Activated T-cell treated with anti-CD3 and anti-CD28 coated beads, Interleukin-2, amount 50 U/mL, for 72 hours (primary cell): ENCODE data around the gene PTPRF. TPM values are rescaled to one million over a fixed set of nuclear protein-coding genes. Genes with fewer than 3 reads are reported as not detected.

Source experiments
- ATAC-seq, 2 donors: fragments of 150-1000 bp; cut with Tn5 transposase; replicated peaks in 1 of 2; 2 replicates each; pipeline ENCODE4 v1.10.0; 2021; ENCODE audit warnings: moderate library complexity in 2 of 2, mild to moderate bottlenecking in 1 of 2
- DNase-seq, 2 donors: peaks; one replicate each; pipeline ENCODE4 v3.0.0; 2021 to 2022; ENCODE audit warnings: mixed read lengths in 1 of 2
- H3K27ac Mint-ChIP-seq: one replicate; pipeline ENCODE4 v1.8.0; 2022; ENCODE audit warnings: mild to moderate bottlenecking, moderate library complexity, mixed read lengths
- H3K27me3 Mint-ChIP-seq: one replicate; pipeline ENCODE4 v1.8.0; 2022; ENCODE audit warnings: low read depth, mixed read lengths
- H3K36me3 Mint-ChIP-seq, 2 donors: one replicate each; pipeline ENCODE4 v1.8.0; 2022; ENCODE audit warnings: mixed read lengths in 2 of 2, mild to moderate bottlenecking in 1 of 2; ENCODE audit not compliant: insufficient read depth in 2 of 2
- H3K4me1 Mint-ChIP-seq: one replicate; pipeline ENCODE4 v1.8.0; 2022; ENCODE audit warnings: low read depth, mixed read lengths
- H3K4me3 Mint-ChIP-seq, 2 donors: one replicate each; pipeline ENCODE4 v1.8.0; 2022; ENCODE audit warnings: mild to moderate bottlenecking in 2 of 2, mixed read lengths in 2 of 2, moderate library complexity in 2 of 2
- H3K9me3 Mint-ChIP-seq, 2 donors: one replicate each; pipeline ENCODE4 v1.8.0; 2022; ENCODE audit warnings: mixed read lengths in 2 of 2
- total RNA-seq, 2 donors: library from RNA; stranded (reverse); gene quantifications; one replicate each; pipeline ENCODE4 v1.2.3, GENCODE V29; 2022

Gene PTPRF
- total RNA-seq, 2 donors from 2014 or later: 2.2 to 6.2 TPM

DNA sequence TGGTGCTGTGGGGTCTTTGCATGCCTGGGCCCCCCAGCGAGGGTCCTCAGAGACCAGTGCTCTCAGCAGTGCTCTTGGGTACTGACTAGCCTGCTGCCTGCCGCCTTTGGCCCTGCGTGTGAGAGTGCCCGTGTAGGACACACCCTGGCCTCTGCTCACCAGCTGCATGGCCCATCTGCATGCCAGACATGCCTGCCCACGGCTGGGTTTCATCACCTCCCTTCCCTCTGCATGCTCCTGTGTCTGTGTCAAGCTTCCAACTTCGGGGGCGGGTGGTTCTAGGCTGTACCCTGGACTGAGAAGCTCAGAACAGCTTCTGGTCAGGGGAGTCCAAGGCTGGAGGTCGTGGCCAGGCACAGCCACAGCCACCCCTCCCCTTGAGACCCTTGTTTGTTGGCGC lies 56.9 kb downstream of the PTPRF start:
- Mint-ChIP-seq H3K4me3 (no peak overlapping the region), H3K27me3 (no peaks in the 10 kb centered on the region), H3K27ac (no peak overlapping the region), H3K9me3 (no peaks in the 10 kb centered on the region), H3K36me3 (no peaks in the 10 kb centered on the region), H3K4me1 (no peaks in the 10 kb centered on the region)
- DNase-seq (no peak), ATAC-seq (no peak)

DNA sequence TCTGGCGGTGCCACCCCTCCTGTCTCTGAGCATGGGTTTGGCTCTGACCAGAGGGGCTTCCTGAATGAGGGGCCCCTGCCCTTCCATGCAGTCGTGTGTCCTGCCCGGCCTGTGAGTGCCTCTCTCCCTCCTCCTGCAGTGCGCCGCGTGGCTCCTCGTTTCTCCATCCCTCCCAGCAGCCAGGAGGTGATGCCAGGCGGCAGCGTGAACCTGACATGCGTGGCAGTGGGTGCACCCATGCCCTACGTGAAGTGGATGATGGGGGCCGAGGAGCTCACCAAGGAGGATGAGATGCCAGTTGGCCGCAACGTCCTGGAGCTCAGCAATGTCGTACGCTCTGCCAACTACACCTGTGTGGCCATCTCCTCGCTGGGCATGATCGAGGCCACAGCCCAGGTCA lies 57.9 kb downstream of the PTPRF start:
- Mint-ChIP-seq H3K9me3 (no peaks in the 10 kb centered on the region), H3K36me3 (no peaks in the 10 kb centered on the region), H3K4me1 (no peaks in the 10 kb centered on the region), H3K4me3 (no peak overlapping the region), H3K27ac (no peak overlapping the region), H3K27me3 (no peaks in the 10 kb centered on the region)
- no peak for DNase-seq
- no peak for ATAC-seq

DNA sequence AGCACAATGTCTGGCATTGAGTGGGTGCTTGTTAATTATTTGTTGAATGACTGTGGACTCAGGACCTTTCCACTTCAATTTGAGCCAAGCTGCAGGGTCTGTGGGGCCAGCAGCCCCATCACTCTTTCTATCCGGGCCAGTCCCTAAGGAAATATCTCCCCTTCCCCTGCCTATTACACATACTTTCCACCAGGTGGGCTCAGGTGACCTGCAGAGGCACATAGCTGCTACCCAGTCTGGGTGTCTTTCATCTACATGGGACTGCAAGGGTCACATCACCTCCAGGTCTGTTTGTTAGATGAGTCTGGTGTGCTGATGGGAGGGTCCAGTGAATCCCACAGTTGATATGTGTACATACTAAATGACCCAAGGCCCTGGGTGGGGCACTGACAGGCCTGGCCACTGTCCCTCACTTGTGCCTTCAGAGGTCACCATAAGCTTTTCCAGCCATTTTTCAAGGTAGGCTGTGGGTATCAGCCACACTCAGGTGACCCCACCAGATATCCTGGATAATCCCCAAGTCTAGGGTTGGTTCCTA lies 59.8 kb downstream of the PTPRF start:
- Mint-ChIP-seq H3K27ac (no peak overlapping the region), H3K9me3 (no peaks in the 10 kb centered on the region), H3K4me3 (no peak overlapping the region), H3K4me1 (no peaks in the 10 kb centered on the region), H3K36me3 (no peaks in the 10 kb centered on the region), H3K27me3 (no peaks in the 10 kb centered on the region)
- DNase-seq (no peak), ATAC-seq (no peak)

DNA sequence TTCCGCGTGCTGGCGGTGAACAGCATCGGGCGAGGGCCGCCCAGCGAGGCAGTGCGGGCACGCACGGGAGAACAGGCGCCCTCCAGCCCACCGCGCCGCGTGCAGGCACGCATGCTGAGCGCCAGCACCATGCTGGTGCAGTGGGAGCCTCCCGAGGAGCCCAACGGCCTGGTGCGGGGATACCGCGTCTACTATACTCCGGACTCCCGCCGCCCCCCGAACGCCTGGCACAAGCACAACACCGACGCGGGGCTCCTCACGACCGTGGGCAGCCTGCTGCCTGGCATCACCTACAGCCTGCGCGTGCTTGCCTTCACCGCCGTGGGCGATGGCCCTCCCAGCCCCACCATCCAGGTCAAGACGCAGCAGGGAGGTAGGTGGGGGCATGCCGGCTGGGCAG lies 60.5 kb downstream of the PTPRF start:
- Mint-ChIP-seq H3K4me1 (no peaks in the 10 kb centered on the region), H3K9me3 (no peaks in the 10 kb centered on the region), H3K36me3 (no peaks in the 10 kb centered on the region), H3K27ac (no peak overlapping the region), H3K27me3 (no peaks in the 10 kb centered on the region), H3K4me3 (no peak overlapping the region)
- ATAC-seq: no peak
- DNase-seq: no peak

DNA sequence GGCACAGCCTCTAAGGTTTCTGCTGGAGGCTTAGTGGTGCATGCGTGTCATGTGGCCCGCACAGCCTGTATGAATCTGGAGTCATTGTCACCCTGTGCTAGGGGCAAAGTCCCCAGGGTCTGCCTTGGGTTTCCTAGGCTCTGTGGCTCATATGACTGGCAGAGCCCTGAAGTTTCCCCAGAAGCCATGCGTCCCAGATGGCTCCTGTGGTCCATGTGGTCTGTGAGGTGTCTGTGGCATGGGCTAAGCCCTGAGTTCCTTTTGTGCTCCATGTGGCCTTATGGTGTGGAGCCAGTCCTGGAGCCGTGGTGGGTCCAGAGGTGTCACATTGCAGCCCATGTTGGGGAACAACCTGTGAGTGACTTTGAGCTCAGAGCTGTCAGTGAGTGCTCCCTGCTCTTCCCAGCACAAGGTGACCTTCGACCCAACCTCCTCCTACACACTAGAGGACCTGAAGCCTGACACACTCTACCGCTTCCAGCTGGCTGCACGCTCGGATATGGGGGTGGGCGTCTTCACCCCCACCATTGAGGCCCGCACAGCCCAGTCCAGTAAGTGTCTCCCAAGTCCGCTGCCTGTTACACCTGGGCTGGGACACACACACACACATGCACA lies 61.5 kb downstream of the PTPRF start:
- no peaks in the 10 kb centered on the region for H3K36me3 Mint-ChIP-seq
- H3K27ac Mint-ChIP-seq: no peak overlapping the region
- DNase-seq: no peak
- H3K4me3 Mint-ChIP-seq: no peak overlapping the region
- no peaks in the 10 kb centered on the region for H3K27me3 Mint-ChIP-seq
- no peaks in the 10 kb centered on the region for H3K4me1 Mint-ChIP-seq
- H3K9me3 Mint-ChIP-seq: no peaks in the 10 kb centered on the region
- ATAC-seq: no peak

DNA sequence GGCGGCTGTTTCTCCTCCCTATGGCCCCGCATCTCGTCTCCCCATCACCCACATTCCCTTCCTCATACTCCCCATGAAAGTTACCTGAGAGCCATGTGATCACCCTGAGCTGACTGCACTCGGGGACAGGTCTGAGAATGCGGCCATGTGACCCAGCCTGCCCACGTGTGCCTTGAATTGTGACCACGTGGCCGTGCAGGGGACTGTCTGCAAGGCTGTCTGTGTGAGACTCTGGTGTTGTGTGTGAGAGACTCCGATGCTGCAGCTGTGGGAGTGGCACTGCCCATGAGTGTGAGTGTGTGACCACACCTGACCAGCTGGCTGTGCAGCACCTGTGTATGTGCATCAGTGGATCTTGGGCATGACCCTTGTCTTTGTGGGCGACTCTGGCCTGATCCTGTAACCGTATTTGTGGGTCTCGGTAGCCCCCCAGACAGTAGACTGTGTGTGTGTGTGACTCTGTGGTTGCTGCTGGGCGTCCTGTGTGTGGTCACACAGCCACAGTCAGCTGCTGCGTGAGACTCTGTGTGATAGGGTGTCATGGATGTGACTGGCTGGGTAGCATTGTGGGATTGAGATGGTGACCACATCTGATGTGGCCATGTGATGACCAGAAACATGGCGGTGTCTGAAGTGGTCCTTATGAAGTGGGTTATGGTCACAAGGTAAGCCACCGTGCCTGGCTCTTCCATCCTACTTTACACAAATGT lies 62.4 kb downstream of the PTPRF start:
- Mint-ChIP-seq H3K4me3 (no peak overlapping the region), H3K9me3 (no peaks in the 10 kb centered on the region), H3K27me3 (no peaks in the 10 kb centered on the region), H3K36me3 (no peaks in the 10 kb centered on the region), H3K27ac (no peak overlapping the region), H3K4me1 (no peaks in the 10 kb centered on the region)
- no peak for DNase-seq
- ATAC-seq: no peak

DNA sequence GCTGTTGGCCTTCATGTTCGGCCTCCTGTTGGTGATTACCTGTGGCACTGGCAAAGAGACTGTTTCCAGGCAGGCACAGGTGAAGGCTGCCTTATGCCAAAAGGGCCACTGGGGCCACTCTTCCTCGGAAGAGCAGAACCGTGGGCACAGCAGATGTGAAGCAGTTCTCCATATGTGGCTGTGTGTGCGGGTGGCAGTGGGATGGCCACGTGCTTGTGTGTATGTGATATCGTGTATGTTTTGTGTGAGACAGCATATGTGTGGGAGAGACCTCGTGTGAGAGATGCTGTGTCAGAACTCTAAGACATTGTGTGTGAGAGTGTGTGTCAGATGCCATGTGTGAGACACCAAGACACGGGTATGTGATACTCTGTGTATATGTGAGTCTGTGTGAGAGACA lies 65.9 kb downstream of the PTPRF start:
- DNase-seq (no peak), ATAC-seq (no peak)
- Mint-ChIP-seq H3K27me3 (no peaks in the 10 kb centered on the region), H3K27ac (no peak overlapping the region), H3K36me3 (no peaks in the 10 kb centered on the region), H3K9me3 (no peaks in the 10 kb centered on the region), H3K4me3 (no peak overlapping the region), H3K4me1 (no peaks in the 10 kb centered on the region)

DNA sequence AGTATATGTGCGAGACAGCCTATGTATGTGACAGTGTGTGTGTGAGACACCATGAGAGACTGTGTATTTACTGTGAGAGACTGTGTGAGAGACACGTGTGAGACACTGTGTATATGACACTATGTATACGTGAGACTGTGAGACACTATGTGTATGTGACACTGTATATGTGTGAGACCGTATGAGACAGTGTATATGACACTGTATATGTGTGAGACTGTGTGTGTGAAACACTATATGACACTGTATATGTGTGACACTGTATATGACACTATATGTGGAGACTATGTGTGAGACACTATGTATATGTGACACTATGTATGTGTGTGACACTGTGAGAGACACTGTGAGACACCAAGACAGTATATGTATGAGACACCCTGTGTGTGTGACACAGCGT lies 66.3 kb downstream of the PTPRF start:
- Mint-ChIP-seq H3K36me3 (no peaks in the 10 kb centered on the region), H3K9me3 (no peaks in the 10 kb centered on the region), H3K27me3 (no peaks in the 10 kb centered on the region), H3K27ac (no peak overlapping the region), H3K4me1 (no peaks in the 10 kb centered on the region), H3K4me3 (no peak overlapping the region)
- DNase-seq (no peak), ATAC-seq (peak in 1 of 2 donors; percentile 14)

DNA sequence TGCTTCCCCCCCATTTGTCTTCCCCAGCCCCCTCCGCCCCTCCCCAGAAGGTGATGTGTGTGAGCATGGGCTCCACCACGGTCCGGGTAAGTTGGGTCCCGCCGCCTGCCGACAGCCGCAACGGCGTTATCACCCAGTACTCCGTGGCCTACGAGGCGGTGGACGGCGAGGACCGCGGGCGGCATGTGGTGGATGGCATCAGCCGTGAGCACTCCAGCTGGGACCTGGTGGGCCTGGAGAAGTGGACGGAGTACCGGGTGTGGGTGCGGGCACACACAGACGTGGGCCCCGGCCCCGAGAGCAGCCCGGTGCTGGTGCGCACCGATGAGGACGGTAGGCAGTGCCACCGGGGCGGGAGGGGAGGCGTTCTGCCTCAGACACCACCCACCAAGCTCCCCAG lies 67.0 kb downstream of the PTPRF start:
- H3K36me3 Mint-ChIP-seq: no peaks in the 10 kb centered on the region
- DNase-seq: no peak
- no peaks in the 10 kb centered on the region for H3K4me1 Mint-ChIP-seq
- no peaks in the 10 kb centered on the region for H3K27me3 Mint-ChIP-seq
- no peak for ATAC-seq
- H3K9me3 Mint-ChIP-seq: no peaks in the 10 kb centered on the region
- no peak overlapping the region for H3K27ac Mint-ChIP-seq
- no peak overlapping the region for H3K4me3 Mint-ChIP-seq

DNA sequence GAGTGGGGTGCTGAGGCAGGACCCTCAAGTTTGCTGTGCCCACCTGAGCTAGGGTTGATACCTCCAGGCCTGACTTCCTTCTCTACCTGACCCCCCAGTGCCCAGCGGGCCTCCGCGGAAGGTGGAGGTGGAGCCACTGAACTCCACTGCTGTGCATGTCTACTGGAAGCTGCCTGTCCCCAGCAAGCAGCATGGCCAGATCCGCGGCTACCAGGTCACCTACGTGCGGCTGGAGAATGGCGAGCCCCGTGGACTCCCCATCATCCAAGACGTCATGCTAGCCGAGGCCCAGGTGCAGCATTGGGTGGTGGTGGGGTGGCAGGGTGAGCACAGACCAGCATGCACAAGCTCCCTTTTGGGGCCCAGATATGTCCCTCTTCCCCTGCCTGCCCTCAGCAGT lies 67.9 kb downstream of the PTPRF start:
- Mint-ChIP-seq H3K36me3 (no peaks in the 10 kb centered on the region), H3K9me3 (no peaks in the 10 kb centered on the region), H3K27ac (no peak overlapping the region), H3K4me3 (no peak overlapping the region), H3K27me3 (no peaks in the 10 kb centered on the region), H3K4me1 (no peaks in the 10 kb centered on the region)
- no peak for ATAC-seq
- DNase-seq: no peak

DNA sequence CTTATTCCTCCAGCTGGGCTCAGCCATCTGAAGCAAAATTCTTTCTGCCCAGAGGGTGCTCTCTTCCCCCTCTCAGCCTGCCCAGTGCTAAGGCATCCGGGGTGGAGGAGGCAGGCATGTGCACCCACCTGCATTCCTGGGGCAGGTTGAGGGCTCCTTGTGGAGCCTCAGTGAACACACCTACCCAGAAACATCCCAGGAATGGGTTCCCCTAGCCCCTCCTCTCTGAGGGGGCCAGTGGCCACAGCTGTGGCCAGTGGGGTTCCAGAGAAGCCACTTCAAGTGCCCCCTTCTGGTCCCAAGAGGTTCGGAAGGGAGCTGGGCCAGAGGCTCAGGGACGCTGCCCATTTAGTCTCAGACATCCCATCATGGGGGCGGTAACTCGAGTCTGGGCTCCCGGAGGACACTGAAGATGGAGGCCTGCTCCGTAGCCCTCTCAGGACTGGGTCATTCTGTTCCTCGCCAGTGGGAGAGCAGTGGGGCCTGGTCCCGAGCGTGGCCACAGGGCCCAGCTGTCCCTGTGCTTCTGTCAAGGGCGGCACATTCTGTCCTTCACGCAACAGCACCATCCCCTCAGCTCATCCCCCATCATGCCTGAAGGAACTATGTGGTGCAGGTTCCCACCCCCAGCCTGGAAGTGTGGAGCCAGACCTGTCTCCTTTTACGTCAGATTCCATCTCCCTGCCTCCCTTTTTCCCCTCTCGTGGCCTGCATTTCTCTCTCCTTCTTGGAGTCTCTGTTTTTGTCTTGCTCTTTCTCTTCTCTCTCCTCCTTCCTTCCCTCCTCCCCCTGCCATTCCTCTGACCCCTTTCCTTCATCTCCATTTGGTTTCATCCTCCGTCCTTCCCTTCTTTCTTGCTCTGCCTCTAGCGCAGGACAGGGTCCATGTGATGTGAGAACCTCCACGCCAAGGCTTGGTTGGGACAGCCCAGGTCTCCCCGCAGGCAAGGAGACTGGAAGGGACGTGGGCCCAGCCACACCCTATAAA lies 69.6 kb downstream of the PTPRF start:
- no peaks in the 10 kb centered on the region for H3K36me3 Mint-ChIP-seq
- no peaks in the 10 kb centered on the region for H3K4me1 Mint-ChIP-seq
- no peak overlapping the region for H3K4me3 Mint-ChIP-seq
- H3K27ac Mint-ChIP-seq: no peak overlapping the region
- DNase-seq: no peak
- no peak for ATAC-seq
- no peaks in the 10 kb centered on the region for H3K9me3 Mint-ChIP-seq
- no peaks in the 10 kb centered on the region for H3K27me3 Mint-ChIP-seq

DNA sequence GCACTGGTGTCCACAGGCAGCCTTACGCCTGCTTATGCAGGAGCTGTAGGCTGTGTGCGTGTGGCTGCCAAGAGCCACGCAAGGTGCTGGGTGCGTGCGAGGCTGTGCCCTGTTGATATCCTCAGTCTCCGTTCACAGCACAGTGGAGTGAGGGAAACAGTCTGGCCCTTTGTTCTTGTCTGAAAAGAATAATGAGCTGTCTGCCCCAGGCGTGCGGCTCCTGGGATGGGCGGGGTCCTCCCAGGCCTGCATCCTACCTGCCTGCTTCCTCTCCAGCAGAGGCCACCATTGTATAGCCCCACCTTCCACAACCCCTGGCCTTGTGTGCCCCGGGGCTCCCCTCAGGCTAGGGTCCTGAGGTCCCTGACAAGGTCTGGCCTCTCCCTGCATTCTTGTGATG lies 72.3 kb downstream of the PTPRF start:
- Mint-ChIP-seq H3K27ac (no peak overlapping the region), H3K4me1 (no peaks in the 10 kb centered on the region), H3K36me3 (no peaks in the 10 kb centered on the region), H3K4me3 (no peak overlapping the region), H3K9me3 (no peaks in the 10 kb centered on the region), H3K27me3 (no peaks in the 10 kb centered on the region)
- no peak for ATAC-seq
- no peak for DNase-seq

DNA sequence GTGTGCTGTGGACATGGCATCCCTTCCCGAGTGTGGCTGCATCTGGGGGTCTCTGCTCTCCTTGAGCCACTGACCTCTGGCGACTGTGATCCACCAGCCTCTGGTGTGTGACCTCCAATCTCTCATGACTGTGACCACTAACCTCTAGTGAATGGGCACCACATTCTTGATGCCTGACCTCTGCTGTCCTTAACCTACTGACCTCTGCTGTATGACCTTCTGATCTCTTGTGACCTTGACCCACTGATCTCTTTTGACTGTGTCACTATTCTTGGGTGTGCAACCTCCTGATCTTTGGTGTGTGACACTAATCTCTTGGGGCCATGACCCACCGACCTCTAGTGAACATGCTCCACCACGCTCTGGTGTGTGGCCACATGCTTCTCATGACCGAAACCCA lies 73.5 kb downstream of the PTPRF start:
- no peaks in the 10 kb centered on the region for H3K36me3 Mint-ChIP-seq
- DNase-seq (no peak), ATAC-seq (no peak)

More for the DNA sequence above, 73.5 kb downstream of the PTPRF start:
- Mint-ChIP-seq H3K4me3 (no peak overlapping the region), H3K27me3 (no peaks in the 10 kb centered on the region), H3K4me1 (no peaks in the 10 kb centered on the region), H3K27ac (no peak overlapping the region), H3K9me3 (no peaks in the 10 kb centered on the region)
